ENCODE data around the gene SLC25A26. TPM values are rescaled to one million over a fixed set of nuclear protein-coding genes. Genes with fewer than 3 reads are reported as not detected.

SLC25A26 gene
- total RNA-seq, 2 donors from 2014 or later = 17.1 to 17.8 TPM

GRCh38 chr3:66314455-66314854 is 93.7 kb downstream of the SLC25A26 start:
- no peak for TF ChIP-seq CTCF (IDR thresholded peaks at IDR 0.05)
- Histone ChIP-seq H3K9ac (ENCODE audit: low read depth in 2 of 2, low read length in 2 of 2) (no peak overlapping the region), H3K4me3 (no peak overlapping the region), H3K4me1 (no peaks in the 10 kb centered on the region), H3K36me3 (no peaks in the 10 kb centered on the region), H3K27ac (no peak overlapping the region), H3K27me3 (no peaks in the 10 kb centered on the region), H3K9me3 (no peaks in the 10 kb centered on the region)
- DNase-seq = no peak
- intact Hi-C loops (cut with DNase I) = no loop called here

- no peak for DNase-seq
Measured at GRCh38 chr3:66317750-66318376, 97.1 kb downstream of the SLC25A26 start.

GRCh38 chr3:66320390-66320789 is 99.6 kb downstream of the SLC25A26 start:
- Histone ChIP-seq H3K27me3 (no peaks in the 10 kb centered on the region), H3K27ac (no peak overlapping the region), H3K4me3 (no peak overlapping the region), H3K4me1 (no peaks in the 10 kb centered on the region), H3K36me3 (no peaks in the 10 kb centered on the region), H3K9me3 (no peaks in the 10 kb centered on the region), H3K9ac (ENCODE audit: low read depth in 2 of 2, low read length in 2 of 2) (no peak overlapping the region)
- no peak for DNase-seq
- TF ChIP-seq CTCF (IDR thresholded peaks at IDR 0.05) = no peak
- intact Hi-C loops (cut with DNase I) = no loop called here

More at GRCh38 chr3:66317750-66318376, 97.1 kb downstream of the SLC25A26 start:
- Histone ChIP-seq H3K27ac (no peak overlapping the region), H3K9ac (ENCODE audit: low read depth in 2 of 2, low read length in 2 of 2) (no peak overlapping the region), H3K9me3 (no peaks in the 10 kb centered on the region), H3K27me3 (no peaks in the 10 kb centered on the region), H3K4me3 (no peak overlapping the region), H3K36me3 (no peaks in the 10 kb centered on the region), H3K4me1 (no peaks in the 10 kb centered on the region)
- intact Hi-C loops (cut with DNase I) = no loop called here
- no peak for TF ChIP-seq CTCF (IDR thresholded peaks at IDR 0.05)

GRCh38 chr3:66322436-66322835 is 101.6 kb downstream of the SLC25A26 start:
- no peak overlapping the region for H3K4me3 ChIP-seq
- TF ChIP-seq CTCF (IDR thresholded peaks at IDR 0.05) = no peak
- no peaks in the 10 kb centered on the region for H3K9me3 ChIP-seq
- H3K27me3 ChIP-seq = no peaks in the 10 kb centered on the region
- no peak overlapping the region for H3K27ac ChIP-seq
- DNase-seq = no peak
- intact Hi-C loops (cut with DNase I) = no loop called here
- no peak overlapping the region for H3K9ac ChIP-seq (ENCODE audit: low read depth in 2 of 2, low read length in 2 of 2)
- H3K36me3 ChIP-seq = no peaks in the 10 kb centered on the region
- no peaks in the 10 kb centered on the region for H3K4me1 ChIP-seq

GRCh38 chr3:66326340-66326739 is 105.5 kb downstream of the SLC25A26 start:
- H3K4me3 ChIP-seq = no peak overlapping the region
- no peak overlapping the region for H3K27ac ChIP-seq
- no peaks in the 10 kb centered on the region for H3K9me3 ChIP-seq
- H3K4me1 ChIP-seq = no peaks in the 10 kb centered on the region
- intact Hi-C loops (cut with DNase I) = no loop called here
- H3K9ac ChIP-seq (ENCODE audit: low read depth in 2 of 2, low read length in 2 of 2) = no peak overlapping the region
- TF ChIP-seq CTCF (IDR thresholded peaks at IDR 0.05) = no peak
- no peak for DNase-seq
- no peaks in the 10 kb centered on the region for H3K27me3 ChIP-seq
- no peaks in the 10 kb centered on the region for H3K36me3 ChIP-seq

Measured in colonic mucosa (tissue), 4 donors.